ENCODE measurements around the gene VPS37C. TPM values are rescaled to one million over a fixed set of nuclear protein-coding genes. Genes with fewer than 3 reads are reported as not detected.

VPS37C gene
- total and polyA plus RNA-seq, 4 donors = 14.8 to 35.8 (median 22.3) TPM

DNA sequence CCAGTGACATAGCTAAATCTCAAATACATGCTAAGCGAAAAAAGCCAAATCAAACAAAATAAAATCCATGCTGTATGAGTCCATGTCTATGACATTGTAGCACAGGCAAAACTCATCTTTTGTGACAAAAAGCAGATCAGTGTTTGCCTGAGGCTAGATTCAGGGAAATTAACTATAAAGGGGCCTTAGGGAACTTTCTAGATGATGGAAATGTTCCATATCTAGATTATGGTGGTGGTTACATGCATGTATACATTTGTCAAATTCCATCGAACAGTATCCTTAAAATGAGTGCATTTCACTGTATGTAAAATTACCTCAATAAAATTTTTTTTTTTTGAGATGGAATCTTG is 44.1 kb downstream of the VPS37C start:
- DNase-seq = no peak
- no peaks in the 10 kb centered on the region for H3K27me3 ChIP-seq (ENCODE audit: control insufficient read depth in 3 of 3, insufficient read depth in 3 of 3, low read length in 2 of 3)
- H3K36me3 ChIP-seq (ENCODE audit: control insufficient read depth in 4 of 4, insufficient read depth in 4 of 4, low read length in 4 of 4) = no peaks in the 10 kb centered on the region
- ATAC-seq (ENCODE audit: insufficient read depth, low FRiP score) = no peak
- no peaks in the 10 kb centered on the region for H3K9me3 ChIP-seq (ENCODE audit: control insufficient read depth in 4 of 4, insufficient read depth in 3 of 4, low read length in 3 of 4)
- TF ChIP-seq CTCF (IDR thresholded peaks at IDR 0.05; ENCODE audit: control extremely low read depth, extremely low read depth) = no peak
- H3K9ac ChIP-seq (ENCODE audit: insufficient read depth in 1 of 2, low read length in 2 of 2) = no peak overlapping the region
- peaks cover 0 to 6% (median 0%) of the 10 kb centered on the region in 5 donors for H3K4me1 ChIP-seq (ENCODE audit: control insufficient read depth in 5 of 5, insufficient read depth in 5 of 5, low read length in 5 of 5)
- 94 to 97% methylated on average over 2 of the region's 2 CpGs for WGBS, 2 donors
- no peak overlapping the region for H3K4me3 ChIP-seq
- no peak overlapping the region for H3K27ac ChIP-seq (ENCODE audit: low read depth in 1 of 2, low read length in 1 of 2)

DNA sequence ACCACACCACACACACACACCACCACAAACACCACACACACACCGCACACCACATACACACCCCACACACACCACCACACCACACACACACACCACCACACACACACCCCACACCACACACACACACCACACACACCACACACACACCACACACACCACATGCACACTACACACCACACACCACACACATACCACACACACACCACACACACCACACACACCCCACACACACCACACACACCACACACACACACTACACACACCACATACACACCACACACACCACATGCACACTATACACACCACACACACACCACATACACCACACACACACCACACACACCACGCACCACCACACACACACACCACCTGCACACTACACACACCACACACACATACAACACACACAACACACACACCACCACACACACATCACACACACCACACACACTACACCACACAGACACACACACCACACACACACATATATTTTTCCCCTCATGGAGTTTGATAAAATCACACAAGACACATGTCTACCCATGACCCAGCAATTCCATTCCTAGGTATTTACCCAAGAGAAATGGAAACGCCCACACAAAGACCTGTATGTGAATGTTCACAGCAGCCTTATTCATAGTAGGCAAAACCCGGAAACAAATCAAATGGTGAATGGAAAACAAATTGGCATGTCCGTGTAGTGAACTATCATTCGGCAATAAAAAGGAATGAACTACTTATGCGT is 44.6 kb downstream of the VPS37C start:
- no peak for TF ChIP-seq CTCF (IDR thresholded peaks at IDR 0.05; ENCODE audit: control extremely low read depth, extremely low read depth)
- H3K9me3 ChIP-seq (ENCODE audit: control insufficient read depth in 4 of 4, insufficient read depth in 3 of 4, low read length in 3 of 4) = no peaks in the 10 kb centered on the region
- ATAC-seq (ENCODE audit: insufficient read depth, low FRiP score) (no peak), DNase-seq (no peak)
- no peak overlapping the region for H3K27ac ChIP-seq (ENCODE audit: low read depth in 1 of 2, low read length in 1 of 2)
- H3K4me3 ChIP-seq = no peak overlapping the region
- 93 to 95% methylated on average over 7 of the region's 7 CpGs for WGBS, 2 donors
- no peaks in the 10 kb centered on the region for H3K36me3 ChIP-seq (ENCODE audit: control insufficient read depth in 4 of 4, insufficient read depth in 4 of 4, low read length in 4 of 4)
- no peak overlapping the region for H3K9ac ChIP-seq (ENCODE audit: insufficient read depth in 1 of 2, low read length in 2 of 2)
- H3K4me1 ChIP-seq (ENCODE audit: control insufficient read depth in 5 of 5, insufficient read depth in 5 of 5, low read length in 5 of 5) = peaks cover 0 to 6% (median 0%) of the 10 kb centered on the region in 5 donors
- no peaks in the 10 kb centered on the region for H3K27me3 ChIP-seq (ENCODE audit: control insufficient read depth in 3 of 3, insufficient read depth in 3 of 3, low read length in 2 of 3)

DNA sequence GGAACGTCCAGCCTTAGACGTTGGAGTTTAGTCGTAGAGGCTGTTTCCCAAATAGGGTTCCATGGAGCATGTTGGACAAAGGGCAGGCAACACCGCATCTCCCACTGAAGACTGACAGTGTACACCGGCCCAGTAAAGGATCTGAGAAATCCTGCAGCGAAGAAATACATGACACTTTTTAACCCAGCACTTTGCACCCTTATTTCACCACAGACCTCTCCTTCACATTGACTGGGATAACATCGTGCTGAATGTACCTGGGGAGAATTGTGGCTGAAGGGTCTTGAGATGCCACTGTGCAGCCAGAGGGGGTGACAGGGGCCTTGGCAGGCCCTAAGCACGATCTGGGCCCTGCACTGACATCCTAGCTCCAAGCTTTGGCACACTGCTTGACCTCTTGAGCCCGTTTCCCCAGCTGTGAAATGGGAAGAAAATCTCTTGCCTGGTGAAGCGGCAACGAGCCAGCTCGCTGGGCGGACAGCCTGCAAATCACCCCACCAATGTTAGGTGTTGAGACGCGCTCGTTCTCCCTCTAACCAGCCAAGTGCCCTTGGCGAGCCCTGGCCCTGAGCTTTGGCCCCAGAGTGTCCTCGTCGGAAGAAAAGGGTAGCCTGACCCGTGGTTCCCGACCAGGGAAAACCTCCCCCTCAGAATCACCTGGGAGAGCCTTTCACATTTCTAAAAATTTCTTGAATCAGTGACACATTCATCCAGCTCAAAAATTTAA is 45.6 kb downstream of the VPS37C start:
- Histone ChIP-seq H3K4me1 (ENCODE audit: control insufficient read depth in 5 of 5, insufficient read depth in 5 of 5, low read length in 5 of 5) (peaks cover 0 to 1% (median 0%) of the 10 kb centered on the region in 5 donors), H3K36me3 (ENCODE audit: control insufficient read depth in 4 of 4, insufficient read depth in 4 of 4, low read length in 4 of 4) (no peaks in the 10 kb centered on the region), H3K27me3 (ENCODE audit: control insufficient read depth in 3 of 3, insufficient read depth in 3 of 3, low read length in 2 of 3) (no peaks in the 10 kb centered on the region), H3K27ac (ENCODE audit: low read depth in 1 of 2, low read length in 1 of 2) (no peak overlapping the region), H3K9ac (ENCODE audit: insufficient read depth in 1 of 2, low read length in 2 of 2) (no peak overlapping the region), H3K9me3 (ENCODE audit: control insufficient read depth in 4 of 4, insufficient read depth in 3 of 4, low read length in 3 of 4) (no peaks in the 10 kb centered on the region), H3K4me3 (no peak overlapping the region)
- ATAC-seq (ENCODE audit: insufficient read depth, low FRiP score) = no peak
- 86 to 90% methylated on average over 21 of the region's 21 CpGs for WGBS, 2 donors
- DNase-seq = no peak
- no peak for TF ChIP-seq CTCF (IDR thresholded peaks at IDR 0.05; ENCODE audit: control extremely low read depth, extremely low read depth)

All from lung (tissue), 12 donors.